Endodermal cell (in vitro differentiated cells): ENCODE results near the gene MAP2K7. TPM values are rescaled to one million over a fixed set of nuclear protein-coding genes. Genes with fewer than 3 reads are reported as not detected.

ENCODE experiments used
- DNase-seq: peaks from one replicate; pipeline ENCODE4 v3.0.0-alpha.2; 2017
- H3K27ac ChIP-seq: 2 replicates; pipeline ENCODE4 v1.5.1; 2013; ENCODE audit warnings: mild to moderate bottlenecking, low read depth, low read length, moderate library complexity
- H3K27me3 ChIP-seq: 2 replicates; pipeline ENCODE4 v1.6.1; 2013; ENCODE audit warnings: mild to moderate bottlenecking, low read length, moderate library complexity; ENCODE audit not compliant: insufficient read depth, control insufficient read depth, poor library complexity, severe bottlenecking
- H3K36me3 ChIP-seq: 2 replicates; pipeline ENCODE4 v1.7.0; 2013; ENCODE audit warnings: mild to moderate bottlenecking, low read length, moderate library complexity; ENCODE audit not compliant: control insufficient read depth, insufficient read depth
- H3K4me1 ChIP-seq: one replicate; pipeline ENCODE4 v1.7.0; 2013; ENCODE audit warnings: low read length; ENCODE audit not compliant: control insufficient read depth, insufficient read depth
- H3K4me3 ChIP-seq: 2 replicates; pipeline ENCODE4 v1.5.1; 2013; ENCODE audit warnings: mild to moderate bottlenecking, low read length, moderate library complexity
- H3K9ac ChIP-seq: 2 replicates; pipeline ENCODE4 v1.6.1; 2013; ENCODE audit warnings: mild to moderate bottlenecking, low read length, moderate library complexity; ENCODE audit not compliant: poor library complexity, severe bottlenecking; ENCODE audit errors: extremely low read depth
- H3K9me3 ChIP-seq: 2 replicates; pipeline ENCODE4 v1.6.1; 2013; ENCODE audit warnings: mild to moderate bottlenecking, low read length, moderate library complexity; ENCODE audit not compliant: control insufficient read depth
- H3K27ac Mint-ChIP-seq: 2 replicates; pipeline ENCODE4 v1.8.0; 2020; ENCODE audit warnings: mixed read lengths
- H3K27me3 Mint-ChIP-seq: 2 replicates; pipeline ENCODE4 v1.8.0; 2021; ENCODE audit warnings: mild to moderate bottlenecking, mixed read lengths; ENCODE audit not compliant: insufficient read depth
- H3K36me3 Mint-ChIP-seq: 2 replicates; pipeline ENCODE4 v1.8.0; 2020; ENCODE audit warnings: low read depth, mixed read lengths
- H3K4me1 Mint-ChIP-seq: 2 replicates; pipeline ENCODE4 v1.8.0; 2020; ENCODE audit warnings: mixed read lengths
- H3K4me3 Mint-ChIP-seq: 2 replicates; pipeline ENCODE4 v1.8.0; 2020; ENCODE audit warnings: mild to moderate bottlenecking, moderate library complexity, mixed read lengths
- H3K9me3 Mint-ChIP-seq: 2 replicates; pipeline ENCODE4 v1.8.0; 2020; ENCODE audit warnings: mild to moderate bottlenecking, mixed read lengths
- CTCF ChIP-seq: fragments of 200-600 bp; sonication (generic); conservative IDR thresholded peaks from 2 replicates; pipeline ENCODE4 v1.5.0; 2021; ENCODE audit warnings: antibody characterized with exemption, mild to moderate bottlenecking
- WGBS, 2 experiments: methylation state at CpG; one replicate each; pipeline versions ENCODE4 v1.1.5 to v1.1.7; 2013; ENCODE audit warnings: missing lambda C conversion rate in 2 of 2, mixed read lengths in 1 of 2; ENCODE audit not compliant: insufficient coverage in 1 of 2, insufficient read length in 1 of 2; 5-methylcytosine and 5-hydroxymethylcytosine counted together
- total RNA-seq, 2 donors: library from RNA; stranded (reverse); fragmentation: NEBNext Ultra II Directional in 1 of 2; extraction: Animal tissue kit (Norgen Biotek cat#: 25700) in 1 of 2; gene quantifications; 2 replicates in 1 of 2; 3 replicates in 1 of 2; pipeline ENCODE4 v1.2.1, GENCODE V29; 2021

The MAP2K7 gene
- total RNA-seq, 2 donors from 2014 or later, result 33.4 to 40.0 TPM

- no peak overlapping the region for H3K4me3 ChIP-seq
- H3K27ac ChIP-seq, result no peak overlapping the region
- no peak for DNase-seq
- peaks cover 6% of the 10 kb centered on the region for H3K36me3 ChIP-seq
- H3K9ac ChIP-seq, result no peak overlapping the region
- H3K36me3 Mint-ChIP-seq, result peaks cover 13% of the 10 kb centered on the region
- no peak overlapping the region for H3K27ac Mint-ChIP-seq
- H3K4me1 ChIP-seq, result no peaks in the 10 kb centered on the region
- H3K4me3 Mint-ChIP-seq, result no peak overlapping the region
- no peaks in the 10 kb centered on the region for H3K9me3 ChIP-seq
- 93 to 96% methylated on average over 4 to 7 of the region's 7 CpGs for WGBS, 2 experiments
- no peaks in the 10 kb centered on the region for H3K27me3 Mint-ChIP-seq
- H3K4me1 Mint-ChIP-seq, result peaks cover 11% of the 10 kb centered on the region
- no peaks in the 10 kb centered on the region for H3K27me3 ChIP-seq
- no peak for TF ChIP-seq CTCF
- no peaks in the 10 kb centered on the region for H3K9me3 Mint-ChIP-seq
These were observed 2.3 kb upstream of the MAP2K7 start for GRCh38 chr19:7901337-7901736.

GRCh38 chr19:7902796-7903243 lies 857 bp upstream of the MAP2K7 start:
- Histone ChIP-seq H3K4me1 (no peaks in the 10 kb centered on the region), H3K36me3 (peaks cover 15% of the 10 kb centered on the region), H3K27me3 (no peaks in the 10 kb centered on the region), H3K4me3 (peak overlapping the region; percentile 88), H3K9me3 (no peaks in the 10 kb centered on the region), H3K27ac (peak overlapping the region; percentile 80), H3K9ac (peak overlapping the region; percentile 82)
- no peak for TF ChIP-seq CTCF
- Mint-ChIP-seq H3K4me3 (peak overlapping the region; percentile 81), H3K4me1 (peaks cover 11% of the 10 kb centered on the region), H3K27me3 (no peaks in the 10 kb centered on the region), H3K27ac (peak overlapping the region; percentile 91), H3K36me3 (peaks cover 11% of the 10 kb centered on the region), H3K9me3 (no peaks in the 10 kb centered on the region)
- WGBS, 2 experiments, result 60 to 70% methylated on average over 20 of the region's 20 CpGs
- DNase-seq, result peak; percentile 65

GRCh38 chr19:7904074-7905020 lies 670 bp downstream of the MAP2K7 start:
- H3K4me1 Mint-ChIP-seq, result peaks cover 11% of the 10 kb centered on the region
- 14 to 30% methylated on average over 12 to 58 of the region's 68 CpGs for WGBS, 2 experiments
- H3K27me3 Mint-ChIP-seq, result no peaks in the 10 kb centered on the region
- no peaks in the 10 kb centered on the region for H3K27me3 ChIP-seq
- H3K9me3 Mint-ChIP-seq, result no peaks in the 10 kb centered on the region
- no peaks in the 10 kb centered on the region for H3K4me1 ChIP-seq
- peak overlapping the region; percentile 81 for H3K4me3 Mint-ChIP-seq
- peak; percentile 74 for DNase-seq
- H3K4me3 ChIP-seq, result peak overlapping the region; percentile 91
- H3K9me3 ChIP-seq, result no peaks in the 10 kb centered on the region
- H3K36me3 Mint-ChIP-seq, result peaks cover 7% of the 10 kb centered on the region
- H3K36me3 ChIP-seq, result peaks cover 15% of the 10 kb centered on the region
- H3K9ac ChIP-seq, result peak overlapping the region; percentile 66
- H3K27ac Mint-ChIP-seq, result peak overlapping the region; percentile 91
- H3K27ac ChIP-seq, result no peak overlapping the region
- TF ChIP-seq CTCF, result no peak
